GM12801 (cell line): Measurements from ENCODE around the gene MAPRE2.

Experiments used
- CTCF ChIP-seq: IDR thresholded peaks from one replicate; pipeline ENCODE4 v1.5.1; 2011; ENCODE audit warnings: control low read depth; ENCODE audit not compliant: insufficient read length; ENCODE audit errors: extremely low read depth

Gene MAPRE2

GRCh38 chr18:35137632-35138031, 96.4 kb downstream of the MAPRE2 start:
- no peak for TF ChIP-seq CTCF

- TF ChIP-seq CTCF: no peak
Observed at GRCh38 chr18:35138773-35139172, 97.6 kb downstream of the MAPRE2 start.

- TF ChIP-seq CTCF: no peak
Observed at GRCh38 chr18:35139517-35139916, 98.3 kb downstream of the MAPRE2 start.

- no peak for TF ChIP-seq CTCF
Observed at GRCh38 chr18:35141077-35141476, 99.9 kb downstream of the MAPRE2 start.

- TF ChIP-seq CTCF: no peak
Observed at GRCh38 chr18:35141567-35142274, 100.5 kb downstream of the MAPRE2 start.

GRCh38 chr18:35142275-35142615, 101.0 kb downstream of the MAPRE2 start:
- no peak for TF ChIP-seq CTCF

GRCh38 chr18:35143622-35144596, 102.7 kb downstream of the MAPRE2 start:
- no peak for TF ChIP-seq CTCF
